ENCODE measurements around the gene KIFC1. TPM values are rescaled to one million over a fixed set of nuclear protein-coding genes. Genes with fewer than 3 reads are reported as not detected.

KIFC1 gene
- total RNA-seq, 1 experiment from 2014 or later: 123 TPM

- no peaks in the 10 kb centered on the region for H3K9me3 ChIP-seq (ENCODE audit: low read depth, low read length, poor library complexity, severe bottlenecking)
- ChIA-PET POLR2A (ENCODE audit: low non-redundant PET) (interaction anchor here (0.5 kb wide), 1 partner anchor 14 kb away, joined by 5 read pairs; no protein-coding TSS in a partner anchor), CTCF (interaction anchor here (1.1 to 1.2 kb wide), 2 partner anchors 22 to 23 kb away, joined by 3 read pairs; no protein-coding TSS in a partner anchor)
- TF ChIP-seq EZH2 (IDR thresholded peaks at IDR 0.05; ENCODE audit: borderline replicate concordance, low read depth, low read length, poor library complexity, severe bottlenecking): no peak
- TF ChIP-seq CTCF (conservative IDR thresholded peaks at IDR 0.05; ENCODE audit: low read depth, low read length): no peak
- H3K27ac ChIP-seq (ENCODE audit: low read depth, low read length, poor library complexity, severe bottlenecking): peak within 1 kb of the TSS; percentile 77
- intact Hi-C loops (cut with micrococcal nuclease; ENCODE audit: unreplicated experiment): no loop called here
- BruUV-seq (replicated peaks): TSS peak; percentile 94
- peaks cover 14% of the 10 kb centered on the region for H3K36me3 ChIP-seq (ENCODE audit: insufficient read depth, low read length, poor library complexity, severe bottlenecking)
- H3K4me1 ChIP-seq (ENCODE audit: insufficient read depth, low read length, poor library complexity, severe bottlenecking): peaks cover 17% of the 10 kb centered on the region
- peak within 1 kb of the TSS; percentile 72 for H3K4me3 ChIP-seq (ENCODE audit: low read depth, low read length, poor library complexity, severe bottlenecking)
- H3K27me3 ChIP-seq (replicated peaks; ENCODE audit: insufficient read depth, low read depth, low read length, poor library complexity): no peaks in the 10 kb centered on the region
- DNase-seq (ENCODE audit: low spot score): peak; percentile 97
Measured at GRCh38 chr6:33454009-33454946, 62.7 kb downstream of the KIFC1 start, which contains the start of gene ZBTB9. Gene ZBTB9 (plus strand): TSS chr6:33454576. CDS start chr6:33455101, 525 bp downstream.

DNA sequence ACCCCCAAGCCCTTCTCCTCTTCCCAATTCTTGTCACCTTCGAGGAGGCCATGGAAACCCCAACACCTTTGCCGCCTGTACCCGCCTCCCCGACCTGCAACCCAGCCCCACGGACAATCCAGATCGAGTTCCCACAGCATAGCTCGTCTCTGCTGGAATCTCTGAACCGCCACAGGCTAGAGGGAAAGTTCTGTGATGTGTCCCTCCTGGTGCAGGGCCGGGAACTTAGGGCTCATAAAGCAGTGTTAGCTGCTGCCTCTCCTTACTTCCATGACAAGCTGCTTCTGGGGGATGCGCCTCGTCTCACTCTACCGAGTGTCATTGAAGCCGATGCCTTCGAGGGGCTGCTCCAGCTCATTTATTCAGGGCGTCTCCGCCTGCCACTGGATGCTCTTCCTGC, 63.4 kb downstream of the KIFC1 start:
- BruUV-seq (replicated peaks): no TSS peak
- intact Hi-C loops (cut with micrococcal nuclease; ENCODE audit: unreplicated experiment): no loop called here
- Histone ChIP-seq H3K27ac (ENCODE audit: low read depth, low read length, poor library complexity, severe bottlenecking) (peak overlapping the region; percentile 77), H3K27me3 (replicated peaks; ENCODE audit: insufficient read depth, low read depth, low read length, poor library complexity) (no peaks in the 10 kb centered on the region), H3K9me3 (ENCODE audit: low read depth, low read length, poor library complexity, severe bottlenecking) (no peaks in the 10 kb centered on the region), H3K4me3 (ENCODE audit: low read depth, low read length, poor library complexity, severe bottlenecking) (peak overlapping the region; percentile 72), H3K36me3 (ENCODE audit: insufficient read depth, low read length, poor library complexity, severe bottlenecking) (peaks cover 14% of the 10 kb centered on the region), H3K4me1 (ENCODE audit: insufficient read depth, low read length, poor library complexity, severe bottlenecking) (peaks cover 17% of the 10 kb centered on the region)
- no peak for DNase-seq (ENCODE audit: low spot score)
- ChIA-PET CTCF (interaction anchor here (1.1 to 1.2 kb wide), 2 partner anchors 23 to 24 kb away, joined by 3 read pairs; no protein-coding TSS in a partner anchor), POLR2A (ENCODE audit: low non-redundant PET) (no interaction called here)
- no peak for TF ChIP-seq EZH2 (IDR thresholded peaks at IDR 0.05; ENCODE audit: borderline replicate concordance, low read depth, low read length, poor library complexity, severe bottlenecking)
- no peak for TF ChIP-seq CTCF (conservative IDR thresholded peaks at IDR 0.05; ENCODE audit: low read depth, low read length)

- TF ChIP-seq CTCF (conservative IDR thresholded peaks at IDR 0.05; ENCODE audit: low read depth, low read length) (no peak), EZH2 (IDR thresholded peaks at IDR 0.05; ENCODE audit: borderline replicate concordance, low read depth, low read length, poor library complexity, severe bottlenecking) (no peak)
- H3K27ac ChIP-seq (ENCODE audit: low read depth, low read length, poor library complexity, severe bottlenecking): no peak overlapping the region
- H3K36me3 ChIP-seq (ENCODE audit: insufficient read depth, low read length, poor library complexity, severe bottlenecking): peaks cover 14% of the 10 kb centered on the region
- H3K27me3 ChIP-seq (replicated peaks; ENCODE audit: insufficient read depth, low read depth, low read length, poor library complexity): no peaks in the 10 kb centered on the region
- no TSS peak for BruUV-seq (replicated peaks)
- peaks cover 17% of the 10 kb centered on the region for H3K4me1 ChIP-seq (ENCODE audit: insufficient read depth, low read length, poor library complexity, severe bottlenecking)
- intact Hi-C loops (cut with micrococcal nuclease; ENCODE audit: unreplicated experiment): no loop called here
- ChIA-PET POLR2A (ENCODE audit: low non-redundant PET) (no interaction called here), CTCF (no interaction called here)
- no peak for DNase-seq (ENCODE audit: low spot score)
- H3K4me3 ChIP-seq (ENCODE audit: low read depth, low read length, poor library complexity, severe bottlenecking): no peak overlapping the region
- no peaks in the 10 kb centered on the region for H3K9me3 ChIP-seq (ENCODE audit: low read depth, low read length, poor library complexity, severe bottlenecking)
Measured at GRCh38 chr6:33456156-33456555, 64.5 kb downstream of the KIFC1 start.
